NK-92 treated with Interleukin-12 subunit alpha and Interleukin-12 subunit beta, amount 100 ng/mL, for 24 hours (cell line): ENCODE measurements around the gene GRK6.

Experiments
- DNase-seq: peaks from one replicate; lab custom pipeline; 2025; lab: John Stamatoyannopoulos, UW

GRK6 gene

DNA sequence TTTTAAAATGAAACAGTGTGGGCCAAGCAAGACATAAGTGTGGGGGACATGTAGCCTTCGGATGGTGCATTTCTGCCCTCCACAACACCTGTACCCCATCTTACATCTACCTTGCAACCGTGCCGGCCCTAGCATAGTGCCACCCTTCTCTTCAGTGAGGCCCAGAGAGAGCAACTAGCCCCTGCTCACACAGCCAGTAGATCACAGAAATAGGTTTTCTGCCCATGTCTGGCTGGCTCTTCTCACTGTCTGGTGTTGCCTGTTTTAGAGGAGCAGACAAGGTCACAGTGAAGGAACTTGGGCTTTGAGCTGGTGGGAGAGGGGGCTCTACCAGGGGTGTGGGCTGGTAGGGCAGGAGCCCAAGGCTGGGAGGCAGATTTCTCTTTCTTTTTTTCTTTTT, 59.8 kb downstream of the GRK6 start:
- DNase-seq: no peak

DNA sequence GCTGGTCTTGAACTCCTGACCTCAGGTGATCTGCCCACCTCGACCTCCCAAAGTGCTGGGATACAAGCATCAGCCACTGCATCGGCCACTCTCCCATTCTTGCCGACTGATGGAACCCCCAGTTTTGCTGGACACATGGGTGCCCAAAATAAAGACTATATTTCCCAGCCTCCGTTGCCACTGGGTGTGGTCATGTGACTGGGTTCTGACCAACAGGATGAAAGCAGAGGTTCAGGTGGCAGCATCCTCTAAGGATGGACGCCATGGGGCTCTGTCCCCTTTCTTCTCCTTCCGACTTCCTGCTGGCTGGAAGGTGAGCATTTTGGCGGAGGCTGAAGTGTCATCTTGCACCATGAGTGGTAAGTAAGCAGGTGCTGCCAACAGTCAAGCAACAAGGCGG, 60.7 kb downstream of the GRK6 start:
- DNase-seq: no peak

DNA sequence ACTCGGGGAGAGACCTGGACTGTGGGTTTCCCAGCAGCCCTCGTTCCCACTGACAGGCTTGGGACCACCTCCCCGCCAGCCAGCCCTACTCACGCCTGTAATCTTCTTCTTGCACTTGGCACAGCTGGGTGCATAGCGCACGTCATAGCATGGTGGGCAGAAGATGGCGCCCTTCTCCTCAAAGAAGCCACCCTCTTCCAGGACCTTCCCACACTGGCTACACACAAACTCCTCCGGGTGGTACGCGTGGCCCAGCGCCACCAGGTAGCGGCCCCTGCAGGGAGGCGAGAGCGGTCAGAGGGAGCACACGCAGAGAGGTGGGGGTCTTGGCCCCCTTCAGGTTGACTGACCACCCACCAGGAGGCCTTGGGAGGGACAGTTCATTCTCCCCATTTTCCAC, 61.5 kb downstream of the GRK6 start:
- no peak for DNase-seq

DNA sequence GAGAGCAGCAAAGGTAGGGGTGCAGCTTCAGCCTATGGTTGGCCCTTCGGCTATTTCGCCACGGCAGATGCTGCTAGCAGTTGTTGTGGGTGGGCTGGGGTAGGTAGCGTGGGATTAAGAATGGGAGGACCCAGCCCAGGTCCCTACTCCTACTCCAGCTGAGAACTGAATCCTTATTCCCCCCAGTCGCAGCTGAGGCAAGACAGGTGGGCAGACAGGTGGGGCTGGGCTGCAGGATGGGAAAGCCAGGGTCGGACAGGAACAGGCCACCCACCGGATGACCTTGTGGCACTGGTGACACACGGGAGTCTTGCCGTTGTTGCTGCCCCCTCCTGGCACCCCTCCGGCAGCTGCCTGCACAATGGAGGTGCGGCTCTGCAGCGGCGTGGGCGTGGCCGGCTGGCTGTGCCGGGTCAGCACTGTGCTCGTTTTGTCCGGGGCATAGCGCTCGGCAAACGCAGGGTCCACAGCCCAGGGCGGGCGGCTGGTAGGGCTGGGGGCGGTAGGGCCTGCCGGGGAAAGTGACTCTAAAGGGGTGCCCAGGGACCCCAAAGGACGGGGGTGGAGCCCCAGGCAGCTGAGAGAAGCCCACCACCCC, 62.7 kb downstream of the GRK6 start:
- DNase-seq: no peak

DNA sequence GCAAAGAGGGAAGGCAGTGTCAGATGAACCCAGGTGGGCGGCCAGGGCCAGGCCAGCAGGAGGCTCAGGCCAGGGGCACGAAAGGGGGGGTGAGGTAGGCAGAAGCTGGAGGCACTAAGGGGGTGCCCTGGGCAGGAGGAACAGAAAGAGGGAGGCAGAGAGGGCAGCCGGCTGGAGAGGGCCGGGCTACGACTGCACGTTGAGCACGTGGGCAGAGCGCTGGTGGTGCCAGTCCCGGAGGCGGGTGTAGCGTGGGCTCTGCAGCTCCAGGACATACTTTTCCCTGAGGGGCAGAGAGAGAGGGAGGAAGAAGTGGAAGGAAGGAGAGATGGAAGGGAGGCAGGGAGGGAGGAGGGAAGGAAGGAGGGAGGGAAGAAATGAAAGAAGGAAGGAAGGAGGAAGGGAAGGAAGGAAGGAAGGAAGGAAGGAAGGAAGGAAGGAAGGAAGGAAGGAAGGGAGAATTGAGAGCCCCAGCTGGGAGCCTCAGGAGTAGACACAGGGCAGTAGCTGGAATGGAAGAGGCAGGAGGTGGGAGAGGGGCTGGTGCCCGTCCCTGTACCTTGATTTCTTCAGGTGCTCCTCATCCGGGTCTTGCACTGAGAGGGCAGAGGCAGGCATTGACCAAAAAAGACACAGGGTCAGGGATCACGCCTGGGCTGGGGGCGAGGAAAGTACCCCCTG, 64.0 kb downstream of the GRK6 start:
- no peak for DNase-seq

DNA sequence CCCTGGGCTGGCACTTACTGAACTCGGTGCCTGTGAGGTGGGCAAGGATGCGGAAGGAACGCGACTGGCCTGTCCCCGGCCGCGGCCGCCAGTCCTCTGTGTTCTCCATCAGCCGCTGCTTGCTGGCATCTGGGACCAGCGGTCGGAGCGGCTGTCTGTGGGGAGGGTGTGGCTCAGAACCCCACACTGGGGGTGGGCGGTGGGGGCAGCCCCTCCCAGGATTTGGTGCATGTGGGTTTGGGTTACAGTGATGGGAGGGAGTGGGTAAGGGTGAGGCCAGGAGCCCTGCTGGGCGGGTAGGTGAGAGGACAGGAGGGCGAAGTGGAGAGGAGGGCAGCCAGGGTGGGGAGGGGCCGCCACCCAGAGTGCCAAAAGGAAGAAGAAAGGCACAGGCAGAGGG, 64.5 kb downstream of the GRK6 start:
- no peak for DNase-seq

DNA sequence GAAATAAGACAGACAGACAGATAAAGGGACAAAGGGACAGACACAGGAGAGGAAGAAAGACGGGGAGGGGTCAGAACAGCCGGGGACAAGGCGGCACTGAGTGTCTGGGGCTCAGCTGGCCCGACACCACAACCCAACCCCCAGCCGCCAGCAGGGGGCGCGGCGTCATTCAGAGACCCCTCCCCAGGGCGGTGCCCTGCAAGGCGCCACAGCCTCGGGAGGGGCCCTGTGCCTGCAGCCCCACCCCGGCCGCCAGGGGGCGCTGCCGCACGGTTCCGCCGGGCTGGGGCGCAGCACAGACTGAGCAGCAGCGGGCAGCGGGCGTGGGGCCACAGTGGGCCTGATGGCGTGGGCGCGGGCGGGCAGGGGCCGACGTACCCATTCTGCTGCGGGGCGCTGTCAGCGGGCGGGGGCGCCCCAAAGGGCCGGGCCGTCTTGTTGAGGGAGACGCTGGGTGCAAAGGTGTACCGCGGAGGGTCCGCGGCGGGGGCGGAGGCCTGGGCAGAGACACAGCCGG, 65.0 kb downstream of the GRK6 start:
- DNase-seq: no peak

DNA sequence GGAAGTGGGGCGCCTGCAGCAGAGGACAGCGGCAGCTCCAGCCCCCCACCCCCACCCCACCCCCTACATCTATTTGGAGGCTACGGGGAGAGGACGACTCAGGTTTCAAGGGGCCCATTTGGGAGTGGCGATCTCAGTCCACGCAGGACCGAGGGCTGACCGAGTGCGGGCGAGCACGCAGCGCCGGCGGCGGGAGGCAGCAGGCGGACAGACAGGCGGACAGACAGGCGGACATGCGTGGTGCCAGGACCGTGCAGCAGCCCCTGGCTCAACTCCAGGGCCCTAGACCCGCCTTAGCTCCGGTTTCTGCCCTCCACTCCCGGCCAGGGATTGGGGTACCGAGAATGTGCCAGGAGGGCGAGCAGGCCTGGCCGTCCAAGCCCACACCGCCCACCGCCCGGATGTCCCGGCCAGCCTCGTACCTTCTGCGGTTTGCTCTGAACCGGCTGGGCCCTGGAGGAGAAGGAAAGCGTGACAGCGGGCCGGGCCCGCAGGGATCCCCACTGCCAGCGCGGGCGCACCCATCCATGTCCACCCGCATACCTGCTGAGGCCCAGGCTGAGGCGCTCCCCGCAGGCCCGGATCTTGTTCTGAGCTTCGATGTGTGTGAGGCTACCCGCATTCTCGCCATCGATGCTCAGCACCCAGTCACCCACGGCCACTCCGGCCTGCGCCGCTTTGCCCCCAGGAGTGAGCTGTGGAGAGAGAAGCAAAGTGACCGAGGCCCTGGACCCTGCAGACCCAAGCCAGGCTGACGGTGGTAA, 65.7 kb downstream of the GRK6 start:
- DNase-seq: no peak
